RWPE1 (cell line): Measurements from ENCODE around the gene SMIM45.
A peak's percentile ranks its signal among the peaks of the same experiment; 100 is the strongest.

Experiments
- CTCF ChIA-PET: fragments of 350-600 bp; sonication (Branson Sonifier 250); formaldehyde crosslinking; extraction: SDS; loops from one replicate; lab custom pipeline; 2021; lab: Yijun Ruan, JAX
- POLR2A ChIA-PET: fragments of 400-600 bp; formaldehyde crosslinking; extraction: SDS; loops from one replicate; lab custom pipeline; 2020; ENCODE audit warnings: antibody characterized with exemption; ENCODE audit not compliant: low non-redundant PET; lab: Yijun Ruan, JAX
- DNase-seq: peaks from one replicate; pipeline ENCODE4 v3.0.0; 2012; ENCODE audit warnings: low spot score
- H3K27ac ChIP-seq: fragments of 450-650 bp; 2 replicates; pipeline ENCODE4 v1.5.1; 2017
- TF ChIP-seq, protein P1 (sequence below): fragments of 450-650 bp; conservative IDR thresholded peaks from 2 replicates; pipeline ENCODE4 v1.5.1; 2017; ENCODE audit warnings: low read depth, mild to moderate bottlenecking

Gene SMIM45

DNA sequence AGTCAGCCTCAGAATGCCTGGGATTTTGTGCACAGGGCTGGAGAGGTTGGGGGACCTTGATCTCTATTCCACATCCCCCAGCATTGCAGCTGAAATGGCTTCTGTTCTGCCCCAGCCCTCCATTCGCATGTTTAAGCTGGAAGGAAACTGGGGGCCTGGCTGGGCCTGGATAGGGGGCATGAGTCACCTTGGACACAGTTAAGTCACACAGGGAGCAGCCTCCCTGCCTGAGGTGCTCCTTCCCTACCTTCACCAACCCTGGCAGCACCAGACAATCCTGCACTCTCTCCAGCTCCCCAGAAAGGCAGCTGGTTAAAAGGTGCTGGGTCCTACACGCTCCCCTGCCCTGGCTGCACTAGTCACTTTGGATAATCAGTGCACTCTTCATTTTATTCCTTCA lies 763 bp downstream of the SMIM45 start:
- H3K27ac ChIP-seq, result peak overlapping the region; percentile 4; the same call in 1 of the 2 replicates
- TF ChIP-seq, protein P1, sequence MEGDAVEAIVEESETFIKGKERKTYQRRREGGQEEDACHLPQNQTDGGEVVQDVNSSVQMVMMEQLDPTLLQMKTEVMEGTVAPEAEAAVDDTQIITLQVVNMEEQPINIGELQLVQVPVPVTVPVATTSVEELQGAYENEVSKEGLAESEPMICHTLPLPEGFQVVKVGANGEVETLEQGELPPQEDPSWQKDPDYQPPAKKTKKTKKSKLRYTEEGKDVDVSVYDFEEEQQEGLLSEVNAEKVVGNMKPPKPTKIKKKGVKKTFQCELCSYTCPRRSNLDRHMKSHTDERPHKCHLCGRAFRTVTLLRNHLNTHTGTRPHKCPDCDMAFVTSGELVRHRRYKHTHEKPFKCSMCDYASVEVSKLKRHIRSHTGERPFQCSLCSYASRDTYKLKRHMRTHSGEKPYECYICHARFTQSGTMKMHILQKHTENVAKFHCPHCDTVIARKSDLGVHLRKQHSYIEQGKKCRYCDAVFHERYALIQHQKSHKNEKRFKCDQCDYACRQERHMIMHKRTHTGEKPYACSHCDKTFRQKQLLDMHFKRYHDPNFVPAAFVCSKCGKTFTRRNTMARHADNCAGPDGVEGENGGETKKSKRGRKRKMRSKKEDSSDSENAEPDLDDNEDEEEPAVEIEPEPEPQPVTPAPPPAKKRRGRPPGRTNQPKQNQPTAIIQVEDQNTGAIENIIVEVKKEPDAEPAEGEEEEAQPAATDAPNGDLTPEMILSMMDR, result no peak
- ChIA-PET POLR2A (no interaction called here), CTCF (no interaction called here)
- DNase-seq, result no peak

DNA sequence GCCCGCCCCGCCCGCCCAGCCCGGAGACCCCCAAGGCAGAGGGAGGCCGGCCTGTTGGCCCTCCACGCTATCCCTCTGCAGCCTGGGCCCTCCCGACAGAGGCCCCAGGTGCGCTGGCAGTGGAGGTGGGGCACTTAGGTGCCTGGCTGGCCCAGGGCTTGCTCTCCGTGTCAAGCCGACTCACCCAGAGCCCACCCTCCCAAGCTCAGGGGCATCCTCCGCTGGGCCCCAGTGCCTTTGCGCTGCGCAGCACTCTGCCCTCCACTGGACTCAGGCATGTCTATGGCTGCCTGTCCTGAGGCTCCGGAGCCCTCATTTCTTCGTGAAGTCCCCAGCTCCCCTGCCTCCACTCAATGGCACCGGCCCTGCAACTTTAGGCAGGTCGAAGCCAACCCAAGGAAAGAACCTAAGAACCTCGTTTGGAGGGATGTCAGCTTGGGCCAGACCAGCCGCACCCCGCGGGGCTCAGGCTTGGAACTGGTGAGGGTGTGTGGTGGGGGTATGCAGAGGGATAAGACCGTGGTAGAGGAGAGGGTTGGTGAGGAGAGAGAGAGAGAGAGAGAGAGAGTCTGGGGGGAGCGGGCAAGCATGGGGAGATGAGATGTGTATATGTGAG lies 6.1 kb downstream of the SMIM45 start:
- POLR2A ChIA-PET, result no interaction called here
- CTCF ChIA-PET, result interaction anchor here (1.0 kb wide), 1 partner anchor 261 kb away, joined by 3 read pairs; no protein-coding TSS in a partner anchor
- TF ChIP-seq, protein P1, result peak; percentile 18; the same call in 1 of the 2 replicates
- no peak for DNase-seq
- no peak overlapping the region for H3K27ac ChIP-seq

DNA sequence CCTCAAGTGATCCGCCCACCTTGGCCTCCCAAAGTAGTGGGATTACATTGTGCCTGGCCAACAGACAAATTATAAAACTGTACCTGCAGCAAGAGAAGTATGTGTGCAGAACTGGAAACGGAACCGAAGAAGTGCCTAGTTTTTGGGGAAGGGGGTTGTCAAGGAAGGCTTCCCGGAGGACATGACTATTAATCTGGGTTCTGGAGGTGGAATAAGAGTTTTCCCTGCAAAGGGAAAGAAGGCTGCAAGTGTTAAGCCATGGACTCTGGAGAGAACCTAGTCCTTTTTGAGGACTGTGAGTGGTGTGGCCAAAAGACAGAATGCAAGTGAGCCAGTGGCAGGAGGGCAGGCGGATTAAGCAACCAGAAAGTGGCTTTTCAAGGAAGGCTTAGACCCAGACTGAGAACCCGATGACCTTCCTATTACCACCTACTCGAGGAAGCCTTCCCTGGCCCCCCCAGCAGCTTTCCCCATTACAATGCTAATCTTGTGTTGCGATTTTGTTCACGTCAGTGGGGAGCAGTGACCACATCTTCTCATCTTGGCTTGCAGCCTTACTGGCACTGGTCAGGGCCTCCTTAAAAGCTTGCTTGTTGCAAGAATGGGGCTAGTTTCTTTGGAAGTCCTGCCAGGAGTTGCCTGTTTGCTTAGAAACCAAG lies 11.6 kb downstream of the SMIM45 start:
- ChIA-PET CTCF (interaction anchor here (0.6 kb wide), 1 partner anchor 128 kb away, joined by 3 read pairs; no protein-coding TSS in a partner anchor), POLR2A (no interaction called here)
- DNase-seq, result no peak
- peak overlapping the region; percentile 38 for H3K27ac ChIP-seq
- TF ChIP-seq, protein P1, result no peak

DNA sequence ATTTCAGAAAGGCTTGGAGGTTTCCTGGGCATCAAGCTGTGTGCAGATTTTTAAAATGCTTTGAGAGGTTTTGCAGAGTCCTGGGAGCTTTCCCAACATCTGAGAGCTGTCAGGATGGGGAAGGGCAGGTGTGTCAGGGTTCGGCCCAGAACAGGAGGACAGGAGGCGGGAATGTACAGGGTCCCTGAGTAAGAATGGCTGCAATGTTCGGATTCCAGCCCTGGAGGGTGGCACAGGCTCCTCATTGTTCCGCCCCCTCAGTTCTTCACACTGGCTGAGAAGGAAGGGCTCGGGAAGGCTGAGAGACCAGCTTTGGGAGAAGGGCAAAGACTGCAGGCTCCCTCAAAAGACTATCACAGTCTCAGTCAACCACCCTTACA lies 12.2 kb downstream of the SMIM45 start:
- no peak for DNase-seq
- TF ChIP-seq, protein P1, result no peak
- peak overlapping the region; percentile 38 for H3K27ac ChIP-seq
- CTCF ChIA-PET, result interaction anchor here (0.6 kb wide), 1 partner anchor 127 kb away, joined by 3 read pairs; no protein-coding TSS in a partner anchor
- POLR2A ChIA-PET, result no interaction called here

DNA sequence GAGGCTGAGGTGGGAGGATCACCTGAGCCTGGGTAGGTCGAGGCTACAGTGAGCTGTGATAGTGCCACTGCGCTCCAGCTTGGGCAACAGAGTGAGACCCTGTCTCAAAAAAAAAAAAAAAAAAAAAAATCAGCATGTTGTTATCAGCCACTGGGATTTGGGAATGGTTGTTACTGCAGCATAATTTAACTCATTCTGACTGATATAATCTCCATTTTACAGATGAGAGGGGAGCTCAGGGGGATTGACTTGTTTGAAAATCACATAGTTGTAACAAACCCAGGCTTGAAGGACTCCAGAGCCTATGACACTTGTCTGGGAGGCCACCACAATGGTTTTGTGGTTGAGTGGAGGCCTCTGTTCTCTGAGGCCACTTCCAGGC lies 14.3 kb downstream of the SMIM45 start:
- no peak for DNase-seq
- TF ChIP-seq, protein P1, result no peak
- ChIA-PET CTCF (interaction anchor here (0.6 to 1.3 kb wide), 2 partner anchors 12 to 125 kb away, joined by 3 to 4 read pairs; no protein-coding TSS in a partner anchor), POLR2A (no interaction called here)
- H3K27ac ChIP-seq, result no peak overlapping the region

DNA sequence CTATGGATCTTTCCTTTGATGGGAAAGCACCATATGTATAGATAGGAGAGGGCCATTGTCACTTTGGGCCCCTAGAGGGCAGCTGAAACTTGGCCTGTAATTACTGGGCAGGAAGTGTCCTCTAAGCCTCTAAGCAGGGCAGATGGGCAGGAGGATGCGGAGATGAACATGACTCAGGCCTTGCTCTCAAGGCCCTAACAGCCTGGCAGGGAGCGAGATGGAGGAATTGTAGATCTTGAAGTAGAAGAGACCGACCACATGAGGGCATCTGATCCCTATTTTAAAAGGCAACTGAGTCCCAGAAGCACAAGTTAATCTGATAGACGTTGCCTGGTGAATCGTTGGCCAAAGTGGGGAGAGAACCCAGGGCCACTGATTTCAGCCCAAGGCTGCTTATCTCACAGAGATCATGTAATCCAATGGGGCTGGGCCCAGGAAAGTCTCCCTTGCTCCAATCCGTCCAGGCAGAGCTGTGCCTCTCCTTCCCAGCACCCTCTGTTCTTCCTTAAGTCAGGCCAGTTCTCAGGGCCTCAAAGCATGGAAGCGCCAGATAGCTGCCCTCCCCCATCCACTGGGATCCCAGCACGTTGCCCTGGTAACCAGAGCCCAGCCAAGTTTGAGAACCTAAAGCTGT lies 14.8 kb downstream of the SMIM45 start:
- ChIA-PET CTCF (interaction anchor here (0.6 to 1.3 kb wide), 2 partner anchors 124 to 470 kb away, joined by 4 to 6 read pairs; no protein-coding TSS in a partner anchor), POLR2A (no interaction called here)
- peak; percentile 30 for DNase-seq
- no peak overlapping the region for H3K27ac ChIP-seq
- TF ChIP-seq, protein P1, result peak; percentile 33
